ENCODE results near the gene ROR1.

Gene ROR1

DNA sequence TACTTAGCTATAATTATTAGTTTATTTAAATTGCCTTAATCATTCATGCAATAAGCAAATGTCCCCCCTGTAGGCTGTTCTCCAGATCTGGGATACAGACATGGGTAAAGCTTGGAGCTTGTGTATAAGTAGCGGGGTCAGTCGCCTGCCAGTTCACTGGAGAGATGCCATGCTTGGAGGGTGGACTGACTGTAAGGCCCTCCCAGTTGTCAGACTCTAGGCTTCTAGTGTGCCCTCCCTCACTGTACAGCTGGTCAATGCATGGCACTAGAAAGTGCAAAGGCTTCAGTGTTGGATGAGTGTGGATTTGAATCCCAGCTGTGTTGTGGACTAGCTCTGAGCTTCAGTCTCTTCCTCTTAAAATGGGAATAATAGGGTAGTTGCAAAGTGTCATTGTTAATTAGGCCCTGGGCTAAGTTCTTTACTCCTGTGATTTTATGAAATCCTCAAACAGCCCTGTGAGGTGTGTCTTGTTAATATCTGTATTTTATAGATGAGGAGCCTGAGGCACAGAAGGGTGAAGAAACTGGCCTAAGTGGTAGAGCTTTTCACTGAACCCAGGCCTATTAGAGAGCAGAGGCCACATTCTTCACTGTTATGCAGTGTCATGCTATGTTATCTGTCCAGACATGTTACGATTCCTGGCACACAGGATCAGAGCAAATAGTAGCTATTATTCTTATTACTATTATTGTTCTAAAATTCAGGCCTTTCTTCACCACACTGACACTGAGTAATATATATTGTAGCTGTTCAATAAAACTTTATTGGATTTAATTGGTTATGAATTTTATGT lies 85.9 kb downstream of the ROR1 start:
- DNase-seq, result no peak

DNA sequence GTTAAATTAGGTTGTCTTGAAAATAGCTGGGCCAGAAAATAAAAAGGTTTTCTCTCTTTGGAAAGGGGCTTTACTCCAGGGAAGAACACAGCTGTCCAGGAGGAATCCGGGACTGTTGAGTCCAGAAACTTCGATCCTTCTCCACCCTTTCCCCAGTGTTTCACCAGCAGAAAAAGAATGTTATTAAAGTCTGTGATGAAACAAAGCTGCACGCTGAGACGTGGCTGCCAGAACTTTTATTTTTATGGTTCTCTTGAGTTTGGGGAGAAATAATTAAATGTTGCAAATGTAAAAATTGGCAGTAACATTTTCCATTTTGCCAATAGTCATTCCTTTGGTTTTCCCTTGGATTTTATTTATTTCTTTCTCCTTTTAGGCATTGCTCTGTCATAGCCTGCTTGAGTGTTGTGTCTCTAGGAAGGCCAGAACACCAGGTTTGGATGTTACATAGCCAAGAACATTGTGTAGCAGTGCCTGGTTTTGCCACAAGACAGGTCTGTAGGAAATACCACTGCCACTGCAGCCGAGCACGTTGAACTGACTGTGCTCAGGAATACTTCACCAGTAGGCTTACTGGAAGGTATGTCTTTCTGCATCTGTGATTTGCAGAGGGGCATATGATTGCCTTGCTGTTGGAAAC lies 87.4 kb downstream of the ROR1 start:
- no peak for DNase-seq

DNA sequence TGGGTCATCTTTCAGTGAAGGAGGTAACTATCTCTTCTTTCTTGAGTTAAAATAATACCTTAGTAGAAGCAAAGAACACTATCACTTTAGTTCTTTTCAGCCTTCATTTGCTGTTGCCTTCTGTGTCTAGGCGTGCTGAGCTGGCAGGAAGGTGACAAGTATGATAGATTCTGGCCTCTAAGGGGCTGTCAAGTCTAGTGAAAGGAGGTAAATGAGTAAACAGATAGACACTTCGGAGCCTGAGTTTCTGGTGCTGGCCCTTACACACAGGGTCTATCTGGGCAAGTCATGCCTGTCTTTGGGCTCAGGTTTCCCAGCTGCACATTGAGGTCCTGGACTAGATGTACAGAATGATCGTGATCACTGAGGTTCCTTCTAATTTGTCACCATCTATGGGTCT lies 89.3 kb downstream of the ROR1 start:
- no peak for DNase-seq

DNA sequence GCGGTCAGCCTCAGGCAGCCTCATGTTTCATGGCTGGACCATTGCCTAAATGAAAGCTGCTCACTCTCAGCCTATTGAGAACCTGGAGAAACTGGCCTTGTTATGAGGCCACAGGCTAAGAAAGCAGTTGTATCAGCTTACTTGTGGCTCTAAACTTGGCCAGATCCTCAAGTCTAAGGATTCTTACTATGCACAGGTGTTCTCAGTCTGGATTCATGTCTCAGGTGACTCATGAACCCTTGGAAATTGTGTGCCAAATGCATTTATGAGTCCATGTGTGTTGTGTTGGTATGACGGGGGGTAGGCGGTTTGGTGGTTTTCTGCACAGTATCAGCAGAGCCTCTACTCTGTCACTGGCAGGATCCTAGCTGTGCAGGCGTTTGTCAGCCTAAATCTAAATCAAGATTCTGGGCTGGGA lies 90.4 kb downstream of the ROR1 start:
- DNase-seq, result no peak

DNA sequence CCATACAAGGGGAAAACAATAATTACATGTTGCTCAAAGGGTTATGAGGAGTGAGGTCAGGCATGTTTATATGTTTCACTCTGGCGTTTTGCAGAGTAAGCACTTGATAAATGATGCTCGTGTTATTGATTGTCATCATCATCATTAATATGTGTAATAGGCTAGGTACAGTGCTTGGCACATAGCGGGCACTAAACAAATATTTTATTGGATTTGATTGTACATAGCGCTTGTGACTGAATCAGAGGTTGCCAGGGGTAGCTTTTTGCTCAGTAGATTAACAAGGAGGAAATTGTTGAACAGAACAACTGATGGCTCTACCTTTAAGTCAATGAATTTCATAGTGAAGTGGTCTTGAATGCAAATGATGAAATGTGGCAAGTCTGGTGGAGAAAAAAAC lies 91.7 kb downstream of the ROR1 start:
- DNase-seq, result no peak

DNA sequence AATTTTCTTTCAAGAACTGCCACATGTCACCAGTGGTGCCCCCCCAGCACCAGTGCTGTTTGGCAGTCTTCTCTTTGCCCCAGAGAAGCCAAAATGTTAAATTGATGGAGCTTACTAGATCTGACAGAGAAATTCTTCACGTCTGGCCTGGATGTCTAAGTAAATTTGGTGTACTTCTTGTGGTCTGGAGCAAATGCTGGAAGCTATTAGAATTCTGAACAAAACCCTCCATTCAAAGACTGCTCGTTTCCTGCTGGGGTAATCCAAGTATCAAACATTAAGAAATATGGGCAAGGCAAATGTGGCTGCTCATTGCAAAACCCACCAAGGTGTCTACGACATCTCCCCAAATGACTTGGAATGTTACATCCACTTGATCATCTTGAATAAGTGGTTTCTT lies 92.3 kb downstream of the ROR1 start:
- no peak for DNase-seq

DNA sequence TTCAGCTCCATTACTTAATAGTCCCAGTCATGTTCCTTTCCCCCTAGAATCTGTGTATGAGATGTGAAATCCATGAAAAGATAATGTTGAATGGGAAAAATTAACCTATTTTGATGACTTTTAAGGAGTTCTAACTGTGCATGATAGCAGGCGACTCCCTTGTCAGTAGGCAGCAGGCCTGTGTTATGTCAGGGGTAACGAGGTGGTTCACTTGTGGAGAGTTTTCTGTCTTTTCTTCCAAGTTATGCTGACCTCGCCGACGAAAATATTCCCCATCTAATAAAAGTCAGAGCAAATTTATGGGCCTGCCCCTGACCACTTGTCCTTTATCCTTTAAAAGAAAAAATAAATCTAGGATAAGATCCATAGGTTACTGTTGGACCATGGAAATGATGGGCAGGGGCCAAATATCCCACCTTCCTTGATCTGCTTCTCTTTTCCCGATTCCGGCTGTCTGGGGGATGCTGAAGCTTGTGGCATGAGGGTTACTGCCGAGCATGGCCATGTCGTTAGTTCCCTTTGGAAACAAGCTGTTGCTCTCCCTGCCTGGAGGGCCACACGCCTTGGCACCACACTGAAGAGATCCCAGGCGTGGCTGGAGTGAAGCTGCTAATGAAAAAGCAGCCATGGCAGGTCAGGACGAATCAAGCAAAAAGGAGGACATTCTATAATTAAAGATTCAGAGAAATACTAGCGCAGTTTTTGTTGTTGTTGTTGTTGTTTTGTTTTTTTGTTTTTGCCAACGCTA lies 93.8 kb downstream of the ROR1 start:
- no peak for DNase-seq

DNA sequence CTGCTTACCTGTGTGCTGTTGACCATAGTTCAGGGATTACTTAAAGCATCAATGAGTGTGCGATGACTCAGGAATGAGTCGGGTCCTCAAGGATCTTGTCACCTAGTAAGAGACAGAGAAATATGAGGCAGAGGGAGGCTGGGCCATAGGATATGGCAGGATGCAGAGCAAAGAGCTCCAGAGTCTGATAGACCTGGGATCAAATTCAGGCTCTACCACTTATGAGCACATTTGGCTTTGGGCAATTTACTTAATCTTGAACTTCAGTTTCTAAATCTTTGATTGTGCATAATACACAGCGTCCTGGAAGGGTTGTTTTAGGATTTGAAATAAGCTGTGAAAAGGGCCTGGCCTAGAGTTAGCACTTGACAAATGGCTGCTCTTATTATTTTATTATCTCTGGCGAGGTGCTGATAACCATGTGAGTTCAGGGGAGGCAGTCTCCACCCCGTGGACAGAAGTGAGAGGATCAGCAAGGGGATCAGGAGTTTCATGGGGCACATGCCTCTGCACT lies 94.5 kb downstream of the ROR1 start:
- peak; percentile 23 for DNase-seq

DNA sequence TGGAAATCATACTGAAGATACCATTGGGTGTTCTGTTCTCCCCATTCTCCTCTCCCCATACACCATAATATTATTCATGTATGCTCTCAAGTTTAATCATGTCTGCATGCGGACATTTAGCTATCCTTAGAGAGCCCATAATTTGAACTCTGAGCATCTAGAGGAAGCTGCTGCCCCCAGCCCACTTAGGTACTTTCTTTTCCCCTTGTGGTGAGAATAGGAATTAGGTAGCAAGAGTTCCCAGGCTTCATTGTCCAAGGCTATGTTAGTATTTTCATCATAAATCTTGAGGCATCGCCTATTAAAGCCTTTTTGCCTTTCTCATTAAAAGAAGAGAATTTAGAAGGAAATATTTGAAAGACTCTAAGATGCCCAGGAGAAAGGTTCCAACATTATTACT lies 96.3 kb downstream of the ROR1 start:
- no peak for DNase-seq

DNA sequence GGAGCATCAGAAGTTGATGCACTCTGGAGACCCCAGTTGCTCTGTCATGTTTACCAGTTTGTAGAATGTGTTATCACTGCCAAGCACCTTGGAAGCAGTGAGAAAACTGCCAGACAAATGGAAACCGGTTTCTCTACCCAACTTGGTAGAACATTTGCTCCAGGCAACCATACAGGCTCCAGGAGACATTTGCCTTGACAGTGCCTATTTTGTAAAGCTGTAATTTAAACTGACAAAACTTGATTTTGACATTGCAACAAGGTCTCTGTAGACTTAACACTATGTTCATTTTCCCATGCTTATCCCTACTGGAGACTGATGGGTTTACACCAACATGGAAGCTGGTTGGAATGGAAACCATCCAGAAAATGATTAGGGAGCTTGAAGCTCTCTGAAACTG lies 97.6 kb downstream of the ROR1 start:
- DNase-seq, result no peak

DNA sequence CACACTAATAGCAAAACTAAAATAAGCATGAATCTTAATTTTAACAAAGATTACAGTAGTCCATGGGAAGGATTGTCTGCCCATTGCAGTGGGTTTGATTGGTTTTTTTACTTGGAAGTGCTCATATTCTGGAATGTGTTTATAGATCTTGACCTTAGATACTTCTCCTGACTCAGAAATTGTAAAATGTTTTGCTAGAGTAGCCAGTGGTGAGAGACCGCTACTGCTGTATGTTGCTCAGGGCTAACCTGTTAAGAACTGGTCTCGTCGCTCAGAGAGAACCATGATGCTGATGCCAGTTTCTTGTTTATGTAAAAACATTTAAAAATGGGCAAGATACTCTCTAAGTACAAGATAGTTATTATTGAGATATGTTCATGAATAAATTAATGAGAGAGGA lies 99.9 kb downstream of the ROR1 start:
- peak; percentile 16 for DNase-seq

DNA sequence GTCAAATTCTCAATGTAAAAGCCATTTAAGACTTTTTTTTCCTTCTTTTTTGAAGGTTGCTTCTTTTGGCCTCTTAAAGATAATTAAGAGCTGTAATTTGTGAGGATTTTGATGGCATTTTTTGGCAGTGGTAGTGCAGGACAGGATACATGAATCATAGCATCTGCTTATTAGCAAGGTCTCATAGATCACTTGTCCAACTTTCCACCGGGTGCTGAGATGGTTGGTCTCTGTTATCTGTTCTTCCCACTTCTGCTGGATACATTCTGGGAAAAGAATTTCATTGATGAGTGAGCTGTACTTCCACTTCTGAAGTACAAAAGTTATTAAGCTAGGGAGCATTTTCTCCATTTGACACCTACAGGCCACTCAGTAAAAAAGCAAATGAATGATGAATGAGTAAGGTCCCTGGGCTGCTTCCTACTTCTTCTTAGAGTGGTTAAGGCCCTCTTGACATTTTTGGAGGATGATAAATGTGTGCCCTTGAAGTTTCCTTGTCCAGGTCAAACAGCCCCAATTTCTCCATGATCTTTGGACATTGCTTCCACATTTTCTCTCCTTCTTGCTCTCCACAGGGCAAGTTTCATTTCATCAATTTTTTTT lies 100.6 kb downstream of the ROR1 start:
- peak; percentile 17 for DNase-seq

DNA sequence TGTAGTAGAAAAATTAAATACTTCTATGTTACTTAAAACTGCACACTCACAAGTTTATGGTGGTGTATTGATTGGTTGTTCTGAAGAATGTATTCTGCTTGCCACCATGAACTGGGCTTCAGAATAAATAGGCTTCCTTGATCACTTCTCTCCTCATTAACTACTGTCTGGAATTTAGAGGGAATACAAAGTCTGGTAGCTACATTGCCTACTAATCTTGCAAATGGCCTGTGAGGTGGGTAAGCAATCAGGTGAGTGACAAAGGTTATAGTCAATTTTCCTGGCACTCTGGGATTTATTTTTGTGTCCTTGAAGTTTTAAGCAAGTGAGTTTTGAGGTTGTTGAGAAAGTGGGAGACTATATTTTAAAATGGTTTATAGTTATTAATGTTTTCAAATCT lies 101.8 kb downstream of the ROR1 start:
- no peak for DNase-seq

DNA sequence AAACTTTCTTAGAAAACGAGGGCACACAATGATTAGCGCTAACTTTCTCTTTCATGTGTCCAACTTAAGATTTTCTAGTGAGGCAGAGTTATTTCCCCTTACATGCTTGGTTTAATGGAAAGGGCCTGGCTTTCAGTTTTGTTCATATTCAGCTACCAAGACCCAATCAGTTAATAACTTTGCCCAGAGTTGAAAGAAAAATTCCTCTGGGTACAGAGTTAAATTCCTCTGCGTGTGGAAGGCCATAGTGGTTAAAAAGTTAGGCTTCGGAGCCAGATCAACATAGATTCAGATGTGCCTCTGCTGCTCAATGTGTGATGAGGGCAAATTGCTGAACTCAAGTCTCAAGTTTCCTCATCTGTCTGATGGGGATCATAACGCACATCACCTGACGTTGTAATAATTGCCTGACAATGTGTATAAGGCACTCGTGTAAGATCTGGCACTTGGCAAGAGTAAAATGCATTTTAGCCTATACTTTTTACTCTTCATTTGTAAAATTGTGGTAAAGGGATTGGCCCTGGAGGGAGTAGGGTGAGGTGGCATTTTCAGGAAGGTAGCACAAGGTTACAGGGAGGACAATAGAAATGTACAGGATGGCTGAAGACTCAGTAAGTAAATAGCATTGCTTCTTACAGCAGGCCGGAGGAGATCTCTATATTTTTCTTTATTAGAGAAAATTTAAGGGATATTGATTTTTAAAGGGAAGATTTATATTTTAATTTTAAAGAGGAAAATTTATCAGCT lies 103.4 kb downstream of the ROR1 start:
- DNase-seq, result peak; percentile 27

DNA sequence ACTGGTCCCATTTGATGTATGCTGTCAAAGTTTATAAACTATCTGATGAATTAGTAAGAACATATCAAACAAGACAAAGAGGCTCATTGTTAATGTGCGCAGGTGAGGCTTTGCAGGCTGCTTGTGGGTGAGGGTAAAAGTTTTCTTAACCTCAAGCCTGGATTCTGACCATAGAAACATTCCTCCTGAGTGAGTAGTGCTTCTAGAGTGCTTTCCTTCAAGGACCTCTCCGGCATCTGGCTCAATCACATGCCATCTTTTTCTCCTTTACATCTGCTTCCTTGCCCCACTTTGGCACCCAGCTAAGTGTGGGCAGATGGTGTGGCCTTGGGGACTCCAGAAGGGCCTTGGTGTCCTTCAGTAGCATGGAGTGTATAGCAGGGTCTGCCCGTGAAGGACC lies 104.0 kb downstream of the ROR1 start:
- DNase-seq, result peak; percentile 39

DNA sequence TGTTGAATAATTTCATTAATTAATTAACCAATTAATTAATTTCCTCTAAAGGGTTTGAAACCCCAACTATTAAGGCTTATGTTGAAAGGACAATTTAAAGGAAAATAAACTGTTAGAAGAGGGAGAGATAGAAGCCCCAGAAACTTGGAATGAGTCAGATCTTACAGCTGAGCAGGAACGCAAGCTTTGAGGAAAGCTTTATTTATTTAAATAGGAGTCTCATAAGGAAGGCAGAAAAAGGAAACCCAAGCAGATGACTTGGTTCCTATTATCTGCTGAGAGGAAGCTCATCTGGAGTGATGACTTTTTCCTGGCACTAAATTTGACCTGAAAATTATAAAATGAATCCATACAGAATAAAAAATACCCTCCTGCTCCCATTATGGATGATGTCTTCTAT lies 105.1 kb downstream of the ROR1 start:
- peak; percentile 18 for DNase-seq

DNA sequence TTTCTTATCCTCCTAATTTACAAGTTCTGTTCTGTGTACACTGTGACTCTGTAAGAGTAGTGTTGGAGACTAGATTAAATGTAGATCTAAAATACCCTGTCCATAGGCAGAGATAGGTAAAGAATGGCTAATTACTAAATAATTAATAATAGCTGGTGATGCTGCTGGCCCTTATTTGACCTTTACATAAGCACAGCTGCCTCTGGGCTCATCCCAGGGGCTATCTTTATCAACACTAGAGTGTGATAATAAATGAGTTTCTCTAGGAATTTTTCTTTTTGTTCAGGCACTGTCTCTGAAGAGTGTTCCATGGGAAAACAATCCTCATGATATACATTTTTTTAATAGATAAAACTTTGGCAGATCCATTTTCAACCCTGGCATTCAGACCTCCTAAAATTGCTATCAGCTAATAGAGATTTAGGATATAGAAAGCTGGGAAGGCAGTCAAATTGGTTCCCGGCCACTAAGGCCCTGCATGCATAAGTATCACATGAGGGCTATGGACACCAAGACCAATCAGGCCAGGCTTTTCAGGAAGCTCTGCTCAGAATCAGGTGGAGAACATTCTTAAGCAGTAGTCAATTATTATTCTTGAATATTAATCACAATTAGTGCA lies 107.2 kb downstream of the ROR1 start:
- DNase-seq, result no peak

DNA sequence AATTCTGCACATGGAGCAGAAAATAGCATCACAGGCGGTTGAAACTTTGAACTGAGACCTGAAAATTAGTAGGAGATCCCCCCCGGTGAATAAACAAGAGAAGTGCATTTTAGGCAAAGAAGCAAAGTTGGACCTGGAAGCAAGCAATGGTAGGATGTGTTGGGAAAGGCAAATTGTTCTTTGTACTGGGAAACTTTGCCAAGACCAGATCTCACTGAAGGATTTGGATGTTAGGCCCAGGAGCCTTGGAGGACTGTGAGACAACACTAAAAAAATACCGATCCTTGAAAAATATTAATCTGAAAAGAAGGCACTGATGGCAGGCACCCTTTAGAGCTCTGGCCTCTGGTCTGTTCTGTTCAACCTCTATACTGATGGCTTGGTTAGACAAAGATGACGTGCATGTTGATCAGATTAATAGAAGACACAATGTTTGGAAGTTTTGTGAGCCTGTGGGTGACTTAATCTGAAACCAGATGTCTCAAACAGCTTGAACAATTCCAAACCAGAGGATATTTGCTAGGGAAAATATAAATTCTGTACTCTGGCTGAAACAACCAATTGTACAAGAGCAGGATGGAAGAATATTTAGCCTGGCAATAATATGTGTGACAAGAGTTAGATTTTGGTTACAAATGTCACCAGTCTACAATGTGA lies 108.4 kb downstream of the ROR1 start:
- DNase-seq, result no peak

DNA sequence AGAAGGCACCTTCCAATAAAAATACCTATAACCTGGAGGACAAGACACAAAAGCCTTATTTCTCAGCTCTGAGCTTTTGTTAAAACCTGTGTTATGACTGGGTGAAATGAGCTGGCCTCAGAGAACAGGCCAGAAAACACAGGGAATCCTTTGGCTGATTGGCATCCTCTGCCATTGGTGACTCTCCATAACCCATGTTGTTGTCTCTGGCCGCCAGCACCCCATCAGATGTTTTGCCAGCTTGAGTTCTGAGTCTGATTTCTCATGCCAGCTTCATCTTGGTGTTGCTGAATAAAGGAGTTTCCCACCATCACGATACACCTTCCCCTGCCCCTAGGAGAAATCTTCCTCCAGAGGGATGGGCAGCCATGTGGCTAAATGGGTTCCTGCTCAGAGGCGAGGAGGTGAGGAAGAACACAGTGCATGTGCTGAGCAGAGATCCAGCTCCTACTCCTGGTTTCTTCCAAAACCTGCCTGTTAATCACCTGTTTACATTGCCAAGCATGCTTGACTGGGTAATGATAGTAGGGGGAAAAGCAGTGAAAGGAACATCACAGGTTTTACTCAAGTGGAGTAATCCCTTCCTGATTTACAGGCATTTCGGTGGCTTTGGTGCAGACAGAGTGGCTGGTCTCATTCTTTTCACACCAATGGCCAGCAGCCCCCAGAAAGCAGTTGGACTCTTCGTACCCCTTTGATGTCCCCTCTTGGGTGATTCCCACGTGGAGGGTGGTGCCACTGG lies 109.8 kb downstream of the ROR1 start:
- DNase-seq, result no peak

DNA sequence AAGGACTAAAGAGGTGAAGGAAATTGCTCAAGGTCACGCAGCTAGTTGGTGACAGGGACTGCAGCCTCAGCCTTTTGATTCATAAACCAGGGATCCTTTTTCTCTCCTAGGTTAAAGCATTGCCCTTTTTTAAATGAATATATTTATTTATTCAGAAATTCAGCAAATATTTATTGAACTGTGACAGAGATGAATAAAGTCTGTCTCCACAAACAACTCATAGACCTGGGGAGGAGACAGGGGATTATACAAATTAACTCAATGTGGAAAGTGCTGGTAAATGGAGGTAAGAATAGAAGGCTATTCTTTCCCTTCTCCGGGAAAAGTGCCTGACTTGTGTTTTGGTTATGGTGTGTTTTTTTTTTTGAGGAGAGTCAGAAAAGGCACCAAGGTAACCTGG lies 110.7 kb downstream of the ROR1 start:
- DNase-seq, result no peak

DNA sequence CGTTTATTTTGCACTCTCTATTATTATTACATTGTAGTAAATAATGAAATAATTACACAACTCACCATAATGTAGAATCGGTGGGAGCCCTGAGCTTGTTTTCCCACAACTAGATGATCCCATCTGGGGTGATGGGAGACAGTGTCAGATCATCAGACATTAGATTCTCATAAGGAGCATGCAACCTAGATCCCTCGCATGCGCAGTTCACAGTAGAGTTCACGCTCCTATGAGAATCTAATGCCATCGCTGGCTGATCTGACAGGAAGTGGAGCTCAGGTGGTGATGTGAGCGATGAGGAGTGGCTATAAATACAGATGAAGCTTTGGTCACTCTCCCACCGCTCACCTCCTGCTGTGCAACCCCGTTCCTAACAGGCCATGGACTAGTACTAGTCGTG lies 112.1 kb downstream of the ROR1 start:
- DNase-seq, result no peak
